ENCODE measurements around the gene TMEM117.
A peak's percentile ranks its signal among the peaks of the same experiment; 100 is the strongest.

TMEM117 gene

DNA sequence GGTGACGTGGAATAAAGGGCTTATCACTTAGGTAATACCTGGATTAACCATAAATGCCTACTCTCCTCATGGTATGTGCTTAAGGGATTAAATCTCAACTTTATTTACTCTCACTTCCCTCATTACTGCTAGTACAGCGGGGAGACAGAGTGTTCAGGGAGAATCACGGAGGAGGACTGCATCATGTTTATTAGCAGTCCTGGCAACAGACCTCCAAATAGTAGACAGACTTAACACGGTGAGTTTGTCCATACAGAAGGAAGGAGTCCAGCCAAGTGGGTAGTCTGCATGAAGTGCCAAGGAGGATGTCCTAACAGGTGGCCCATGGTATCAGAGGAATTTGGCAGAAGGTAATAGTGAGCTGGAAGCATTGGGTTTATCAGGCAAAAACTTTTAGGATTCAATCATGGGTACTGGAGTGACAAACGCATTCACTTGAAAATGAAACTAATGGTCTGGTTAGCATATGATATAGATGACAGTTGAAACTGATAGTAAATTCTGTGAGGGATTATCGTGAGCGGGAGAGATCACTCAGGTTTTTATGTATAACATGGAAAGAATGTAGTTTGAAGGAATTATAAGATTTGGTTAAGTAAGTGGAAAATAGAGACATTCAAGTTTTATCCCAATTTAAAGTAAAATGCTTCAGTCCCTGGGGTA is 471.8 kb downstream of the TMEM117 start:
- peak overlapping the region; percentile 17 for H3K4me3 ChIP-seq (replicated peaks; ENCODE audit: low read depth, low read length)
- TF ChIP-seq, protein P1, sequence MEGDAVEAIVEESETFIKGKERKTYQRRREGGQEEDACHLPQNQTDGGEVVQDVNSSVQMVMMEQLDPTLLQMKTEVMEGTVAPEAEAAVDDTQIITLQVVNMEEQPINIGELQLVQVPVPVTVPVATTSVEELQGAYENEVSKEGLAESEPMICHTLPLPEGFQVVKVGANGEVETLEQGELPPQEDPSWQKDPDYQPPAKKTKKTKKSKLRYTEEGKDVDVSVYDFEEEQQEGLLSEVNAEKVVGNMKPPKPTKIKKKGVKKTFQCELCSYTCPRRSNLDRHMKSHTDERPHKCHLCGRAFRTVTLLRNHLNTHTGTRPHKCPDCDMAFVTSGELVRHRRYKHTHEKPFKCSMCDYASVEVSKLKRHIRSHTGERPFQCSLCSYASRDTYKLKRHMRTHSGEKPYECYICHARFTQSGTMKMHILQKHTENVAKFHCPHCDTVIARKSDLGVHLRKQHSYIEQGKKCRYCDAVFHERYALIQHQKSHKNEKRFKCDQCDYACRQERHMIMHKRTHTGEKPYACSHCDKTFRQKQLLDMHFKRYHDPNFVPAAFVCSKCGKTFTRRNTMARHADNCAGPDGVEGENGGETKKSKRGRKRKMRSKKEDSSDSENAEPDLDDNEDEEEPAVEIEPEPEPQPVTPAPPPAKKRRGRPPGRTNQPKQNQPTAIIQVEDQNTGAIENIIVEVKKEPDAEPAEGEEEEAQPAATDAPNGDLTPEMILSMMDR (IDR thresholded peaks at IDR 0.05; ENCODE audit: low read length, missing control alignments), result no peak
- DNase-seq (ENCODE audit: low read depth), result peak; percentile 2

DNA sequence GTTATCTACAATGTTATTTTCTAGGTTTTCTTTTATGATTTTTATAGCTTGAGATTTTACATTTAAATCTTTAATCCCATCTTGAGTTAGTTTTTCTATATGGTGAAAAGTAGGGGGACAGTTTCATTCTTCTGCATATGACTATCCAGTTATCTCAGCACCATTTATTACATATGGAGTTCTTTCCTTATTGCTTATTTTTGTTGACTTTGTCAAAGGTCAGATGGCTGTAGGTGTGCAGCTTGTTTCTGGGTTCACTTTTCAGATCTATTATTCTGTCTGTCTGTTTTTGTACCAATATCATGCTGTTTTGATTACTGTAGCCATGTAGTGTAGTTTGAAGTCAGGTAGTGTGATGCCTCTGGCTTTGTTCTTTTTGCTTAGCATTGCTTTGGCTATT is 477.3 kb downstream of the TMEM117 start:
- H3K4me3 ChIP-seq (replicated peaks; ENCODE audit: low read depth, low read length), result no peak overlapping the region
- TF ChIP-seq, protein P1 (IDR thresholded peaks at IDR 0.05; ENCODE audit: low read length, missing control alignments), result no peak
- DNase-seq (ENCODE audit: low read depth), result no peak

GRCh38 chr12:44314007-44314500 is 478.2 kb downstream of the TMEM117 start:
- no peak for DNase-seq (ENCODE audit: low read depth)
- no peak overlapping the region for H3K4me3 ChIP-seq (replicated peaks; ENCODE audit: low read depth, low read length)
- TF ChIP-seq, protein P1 (IDR thresholded peaks at IDR 0.05; ENCODE audit: low read length, missing control alignments), result no peak

- H3K4me3 ChIP-seq (replicated peaks; ENCODE audit: low read depth, low read length), result no peak overlapping the region
- DNase-seq (ENCODE audit: low read depth), result peak; percentile 30
Observed at GRCh38 chr12:44317651-44318126, 481.8 kb downstream of the TMEM117 start.

DNA sequence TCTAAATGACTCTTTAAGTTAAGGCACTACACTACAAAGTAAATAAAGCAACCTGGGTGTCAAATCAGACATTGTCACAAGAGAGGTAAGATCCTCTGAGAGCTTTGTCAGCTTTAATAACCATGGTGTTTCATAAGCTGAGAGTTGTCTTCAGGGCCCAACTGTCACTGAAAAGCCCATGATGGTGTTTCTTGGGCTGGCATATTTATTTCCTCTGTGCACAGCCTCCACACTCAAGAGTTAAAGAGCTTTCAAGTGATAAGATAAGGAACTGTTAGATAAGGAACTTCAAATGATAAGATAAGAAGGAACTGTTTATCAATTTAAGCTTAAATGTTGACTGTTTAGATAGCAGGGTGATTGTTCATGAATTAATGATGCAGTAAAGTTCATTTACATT is 495.4 kb downstream of the TMEM117 start:
- H3K4me3 ChIP-seq (replicated peaks; ENCODE audit: low read depth, low read length), result no peak overlapping the region
- TF ChIP-seq, protein P1 (IDR thresholded peaks at IDR 0.05; ENCODE audit: low read length, missing control alignments), result no peak
- DNase-seq (ENCODE audit: low read depth), result no peak

More at GRCh38 chr12:44317651-44318126, 481.8 kb downstream of the TMEM117 start:
- TF ChIP-seq, protein P1 (IDR thresholded peaks at IDR 0.05; ENCODE audit: low read length, missing control alignments), result peak; percentile 50

- DNase-seq (ENCODE audit: low read depth), result no peak
- no peak overlapping the region for H3K4me3 ChIP-seq (replicated peaks; ENCODE audit: low read depth, low read length)
- TF ChIP-seq, protein P1 (IDR thresholded peaks at IDR 0.05; ENCODE audit: low read length, missing control alignments), result no peak
Observed at GRCh38 chr12:44334347-44334746, 498.5 kb downstream of the TMEM117 start.

DNA sequence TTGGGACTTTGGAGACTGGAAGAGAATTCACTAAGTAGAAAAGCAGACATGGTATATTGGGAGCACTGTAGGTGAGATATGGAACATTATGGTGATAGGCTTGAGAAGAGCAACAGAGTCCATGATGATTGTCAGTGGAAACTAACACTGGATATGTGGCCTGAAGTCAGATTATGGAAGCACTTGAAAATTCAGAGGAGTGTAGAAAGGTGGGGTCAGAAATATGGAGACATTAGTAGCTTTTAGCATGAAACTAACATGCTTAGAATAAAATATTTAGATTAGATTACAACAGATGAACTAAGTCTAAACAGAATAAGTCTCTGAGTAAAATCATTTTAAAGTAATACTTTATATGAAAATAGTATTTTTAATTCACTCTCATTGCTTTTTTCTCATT is 499.1 kb downstream of the TMEM117 start:
- no peak overlapping the region for H3K4me3 ChIP-seq (replicated peaks; ENCODE audit: low read depth, low read length)
- DNase-seq (ENCODE audit: low read depth), result no peak
- TF ChIP-seq, protein P1 (IDR thresholded peaks at IDR 0.05; ENCODE audit: low read length, missing control alignments), result no peak
